ENCODE measurements around the gene KRTAP5-7.
"Not testable (repeated sequence)": the region's sequence is repeated elsewhere in the genome, so short reads cannot be mapped to it uniquely, and the experiment has no call there.

GRCh38 chr11:71576688-71577465, 49.8 kb downstream of the KRTAP5-7 start:
- TF ChIP-seq CTCF, POLR2A (IDR thresholded peaks at IDR 0.05): not testable (repeated sequence)

All from esophagus squamous epithelium (tissue), 4 donors.